GM12865 (cell line): ENCODE measurements around the gene LCNL1.

Experiments
- DNase-seq: peaks from one replicate; pipeline ENCODE4 v3.0.0; 2010; ENCODE audit warnings: low read depth
- H3K4me3 ChIP-seq: 2 replicates; pipeline ENCODE4 v1.5.1; 2011; ENCODE audit warnings: mild to moderate bottlenecking, low read depth, low read length, control low read depth
- TF ChIP-seq, protein P1 (sequence below): IDR thresholded peaks from 2 replicates; pipeline ENCODE4 v1.5.1; 2011; ENCODE audit warnings: low read length, control low read depth, low read depth, inconsistent platforms; ENCODE audit not compliant: insufficient read depth; ENCODE audit errors: missing control alignments

Gene LCNL1

DNA sequence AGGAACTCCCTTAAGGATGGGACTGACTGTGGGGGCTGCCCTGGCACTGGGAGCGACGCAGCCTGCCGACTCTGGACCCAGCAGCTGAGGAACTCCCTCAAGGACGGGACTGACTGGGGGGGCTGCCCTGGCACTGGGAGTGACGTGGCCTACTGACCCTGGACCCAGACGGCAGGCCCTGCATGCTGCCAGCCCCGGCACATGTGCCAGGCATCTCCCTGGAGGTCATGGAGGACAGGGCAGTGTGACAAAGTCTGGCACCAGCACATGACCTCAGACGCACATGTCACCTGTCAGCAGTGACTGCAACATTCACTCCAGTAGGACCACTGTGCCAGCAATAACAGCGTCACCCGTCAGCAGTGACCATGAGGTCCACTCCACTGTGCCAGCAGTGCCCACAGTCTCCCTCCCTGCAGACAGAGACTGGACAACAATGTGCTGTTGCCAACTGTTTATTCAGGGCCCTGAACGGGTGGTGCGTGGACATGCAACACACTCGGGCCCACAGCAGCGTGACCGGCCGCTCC lies 42.7 kb upstream of the LCNL1 start:
- TF ChIP-seq, protein P1, sequence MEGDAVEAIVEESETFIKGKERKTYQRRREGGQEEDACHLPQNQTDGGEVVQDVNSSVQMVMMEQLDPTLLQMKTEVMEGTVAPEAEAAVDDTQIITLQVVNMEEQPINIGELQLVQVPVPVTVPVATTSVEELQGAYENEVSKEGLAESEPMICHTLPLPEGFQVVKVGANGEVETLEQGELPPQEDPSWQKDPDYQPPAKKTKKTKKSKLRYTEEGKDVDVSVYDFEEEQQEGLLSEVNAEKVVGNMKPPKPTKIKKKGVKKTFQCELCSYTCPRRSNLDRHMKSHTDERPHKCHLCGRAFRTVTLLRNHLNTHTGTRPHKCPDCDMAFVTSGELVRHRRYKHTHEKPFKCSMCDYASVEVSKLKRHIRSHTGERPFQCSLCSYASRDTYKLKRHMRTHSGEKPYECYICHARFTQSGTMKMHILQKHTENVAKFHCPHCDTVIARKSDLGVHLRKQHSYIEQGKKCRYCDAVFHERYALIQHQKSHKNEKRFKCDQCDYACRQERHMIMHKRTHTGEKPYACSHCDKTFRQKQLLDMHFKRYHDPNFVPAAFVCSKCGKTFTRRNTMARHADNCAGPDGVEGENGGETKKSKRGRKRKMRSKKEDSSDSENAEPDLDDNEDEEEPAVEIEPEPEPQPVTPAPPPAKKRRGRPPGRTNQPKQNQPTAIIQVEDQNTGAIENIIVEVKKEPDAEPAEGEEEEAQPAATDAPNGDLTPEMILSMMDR = no peak

DNA sequence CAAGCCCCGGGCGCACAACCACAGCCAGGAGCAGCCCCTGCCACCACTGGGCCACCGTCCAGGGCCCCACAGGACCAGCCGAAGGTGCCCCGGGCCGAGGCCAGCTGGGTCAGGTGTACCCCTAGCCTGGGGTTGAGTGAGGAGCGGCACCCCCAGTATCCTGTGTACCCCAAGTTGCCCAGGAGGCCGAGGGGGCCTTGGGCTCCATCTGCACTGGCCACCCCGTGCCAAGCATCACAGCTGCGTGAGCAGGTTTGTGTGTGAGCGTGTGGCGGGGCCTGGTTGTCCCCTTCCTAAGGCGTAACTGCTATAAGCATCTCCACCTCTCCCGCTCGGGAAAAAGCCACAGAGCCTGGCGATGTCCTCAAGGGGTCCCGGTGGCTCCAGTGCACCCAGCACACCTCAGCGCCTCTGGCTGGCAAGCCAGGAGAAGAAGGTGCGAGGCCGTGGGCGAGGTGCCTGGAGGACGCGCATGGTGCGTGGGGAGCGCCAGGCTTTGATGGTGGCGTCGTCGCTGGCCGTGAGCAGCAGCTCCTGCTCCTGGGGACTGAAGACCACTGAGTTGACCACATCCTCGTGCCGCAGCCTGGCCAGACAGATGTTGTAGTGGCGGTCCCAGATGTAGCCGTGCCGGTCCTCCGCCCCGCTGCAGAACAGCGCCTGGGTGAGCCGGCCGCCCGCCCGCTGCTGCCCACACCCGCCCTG lies 42.1 kb upstream of the LCNL1 start:
- TF ChIP-seq, protein P1 = no peak
- DNase-seq = no peak
- H3K4me3 ChIP-seq = no peak overlapping the region

More for the DNA sequence above, 42.7 kb upstream of the LCNL1 start:
- no peak for DNase-seq
- H3K4me3 ChIP-seq = no peak overlapping the region

DNA sequence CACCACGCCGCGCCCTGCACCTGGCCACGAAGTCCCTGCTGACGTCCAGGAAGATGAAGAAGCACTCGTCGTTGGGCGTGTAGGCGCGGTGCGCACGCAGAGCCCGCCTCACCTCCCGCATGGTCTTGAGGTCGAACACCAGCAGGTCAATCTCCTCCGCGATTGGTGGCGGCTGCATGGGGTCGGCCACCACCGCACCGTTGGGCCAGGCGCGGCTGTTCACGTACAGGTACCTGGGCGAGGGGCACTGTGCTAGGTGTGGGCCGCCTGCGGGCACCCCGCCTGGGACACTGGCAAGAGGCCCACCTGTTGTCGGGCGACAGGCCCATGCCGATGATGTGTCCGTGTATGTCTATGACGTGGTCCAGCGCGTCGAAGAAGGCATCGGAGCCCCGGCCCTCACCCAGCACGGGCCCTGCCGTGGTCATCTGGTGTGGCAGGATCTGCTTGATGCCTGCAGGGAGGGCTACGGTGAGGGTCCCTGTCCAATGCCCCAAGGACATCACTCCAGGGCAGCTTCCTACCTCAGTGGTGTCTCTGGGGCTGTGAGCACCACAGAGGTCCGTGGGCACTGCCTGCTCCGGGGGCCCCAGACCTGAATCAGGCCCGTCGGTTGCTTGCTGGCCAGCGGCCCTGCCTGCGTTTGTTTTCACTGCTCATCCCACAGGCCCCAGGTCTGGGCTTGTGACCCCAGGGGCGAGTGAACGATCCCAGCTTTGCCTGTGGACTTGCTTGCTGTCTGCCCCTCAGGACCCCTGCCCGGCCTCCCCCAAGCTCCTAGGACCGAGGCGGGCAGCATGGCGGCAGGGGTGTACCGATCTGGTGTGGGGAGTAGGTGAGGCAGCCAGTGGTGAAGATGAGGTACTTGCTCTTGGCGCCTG lies 41.3 kb upstream of the LCNL1 start:
- H3K4me3 ChIP-seq = no peak overlapping the region
- TF ChIP-seq, protein P1 = no peak
- no peak for DNase-seq

DNA sequence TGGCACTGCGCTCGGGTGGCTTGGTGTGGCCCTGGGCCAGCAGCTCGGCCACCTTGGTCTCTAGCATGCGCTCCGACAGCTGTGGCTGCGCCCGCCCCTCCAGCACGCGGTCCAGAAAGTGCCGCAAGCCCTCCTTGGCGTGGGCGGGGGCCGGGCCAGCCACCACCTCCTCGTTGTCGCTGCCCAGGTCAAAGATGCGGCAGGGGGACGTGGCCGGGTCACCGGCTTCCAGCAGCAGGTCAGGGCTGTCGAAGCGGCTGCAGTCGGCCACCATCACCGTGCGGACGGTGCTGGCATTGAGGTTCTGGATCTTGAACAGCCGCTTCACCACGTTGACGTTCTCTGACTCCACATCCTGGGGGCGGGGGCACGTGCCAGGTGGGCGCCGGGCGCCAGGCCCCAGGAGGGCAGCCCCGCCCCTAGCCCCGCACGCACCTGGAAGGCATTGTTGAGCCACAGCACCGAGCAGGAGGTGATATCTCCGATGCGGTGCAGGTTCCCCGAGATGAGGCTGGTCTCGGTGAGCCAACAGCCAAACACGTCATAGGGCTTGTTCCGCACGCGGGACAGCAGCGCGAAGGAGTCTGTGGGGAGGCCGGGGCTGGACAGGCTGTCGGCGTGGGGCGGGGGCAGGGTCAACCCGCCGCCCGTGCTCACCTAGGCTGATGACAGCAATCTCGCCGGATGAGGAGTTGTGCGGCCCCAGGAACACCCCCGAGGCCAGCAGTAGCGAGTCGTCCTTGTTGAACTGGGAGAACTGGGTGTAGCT lies 40.5 kb upstream of the LCNL1 start:
- no peak overlapping the region for H3K4me3 ChIP-seq
- TF ChIP-seq, protein P1 = no peak

DNA sequence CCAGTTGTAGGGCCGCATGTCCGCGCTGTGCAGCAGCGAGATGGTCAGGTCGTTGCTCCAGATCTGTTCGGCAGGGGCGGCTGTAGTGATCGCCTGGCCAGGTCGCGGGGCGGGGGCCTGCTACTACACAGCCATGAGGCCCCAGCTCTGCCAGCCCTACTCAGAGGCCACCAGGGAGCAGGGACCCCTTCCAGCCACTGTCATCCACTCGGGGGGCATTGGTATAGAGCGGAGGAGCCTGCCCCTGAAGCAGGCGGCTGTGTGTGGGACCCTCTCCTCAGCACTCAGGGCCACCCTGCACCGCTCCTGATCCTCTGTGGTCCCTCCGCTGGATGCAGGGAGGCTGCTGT lies 39.9 kb upstream of the LCNL1 start:
- no peak for DNase-seq
- TF ChIP-seq, protein P1 = no peak
- peak overlapping the region; percentile 94 for H3K4me3 ChIP-seq

More for the DNA sequence above, 40.5 kb upstream of the LCNL1 start:
- no peak for DNase-seq
